Measurements from ENCODE around the gene C10orf67.

DNA sequence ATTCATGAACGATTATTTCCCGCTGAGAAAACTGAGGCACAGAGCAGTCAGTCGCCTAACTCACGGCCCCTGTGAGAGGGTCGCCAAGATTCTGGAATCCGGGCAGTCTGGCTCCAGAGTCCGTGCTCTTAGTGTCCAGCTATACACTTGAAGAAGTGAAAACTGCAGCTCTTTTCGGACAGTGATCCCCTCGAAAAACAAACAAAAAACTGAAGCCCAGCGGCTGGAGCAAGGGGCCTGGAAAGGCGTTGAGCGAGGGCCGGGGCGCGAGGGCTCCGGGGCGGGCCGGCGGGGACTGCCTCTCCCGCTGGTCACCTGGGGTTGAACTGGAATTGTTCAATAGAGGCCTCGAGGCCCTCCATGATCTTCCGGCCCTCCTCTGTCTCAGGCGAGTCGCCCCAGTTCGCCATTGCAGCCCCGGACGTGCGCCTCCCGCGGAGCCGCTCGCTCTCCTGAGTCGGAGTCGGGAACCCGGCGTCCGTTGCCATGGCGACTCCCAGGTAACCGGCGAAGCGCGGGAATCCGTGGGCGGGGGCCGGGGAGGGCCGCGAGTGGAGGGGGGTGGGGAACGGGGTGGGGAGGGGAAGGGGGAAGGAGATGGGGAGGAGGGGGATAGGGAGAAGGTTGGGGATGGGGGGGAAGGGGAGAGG, 881 bp downstream of the C10orf67 start:
- TF ChIP-seq EZH2 (IDR thresholded peaks at IDR 0.05; ENCODE audit: borderline replicate concordance, low read depth, low read length, severe bottlenecking) = no peak
- TF ChIP-seq, protein P1, sequence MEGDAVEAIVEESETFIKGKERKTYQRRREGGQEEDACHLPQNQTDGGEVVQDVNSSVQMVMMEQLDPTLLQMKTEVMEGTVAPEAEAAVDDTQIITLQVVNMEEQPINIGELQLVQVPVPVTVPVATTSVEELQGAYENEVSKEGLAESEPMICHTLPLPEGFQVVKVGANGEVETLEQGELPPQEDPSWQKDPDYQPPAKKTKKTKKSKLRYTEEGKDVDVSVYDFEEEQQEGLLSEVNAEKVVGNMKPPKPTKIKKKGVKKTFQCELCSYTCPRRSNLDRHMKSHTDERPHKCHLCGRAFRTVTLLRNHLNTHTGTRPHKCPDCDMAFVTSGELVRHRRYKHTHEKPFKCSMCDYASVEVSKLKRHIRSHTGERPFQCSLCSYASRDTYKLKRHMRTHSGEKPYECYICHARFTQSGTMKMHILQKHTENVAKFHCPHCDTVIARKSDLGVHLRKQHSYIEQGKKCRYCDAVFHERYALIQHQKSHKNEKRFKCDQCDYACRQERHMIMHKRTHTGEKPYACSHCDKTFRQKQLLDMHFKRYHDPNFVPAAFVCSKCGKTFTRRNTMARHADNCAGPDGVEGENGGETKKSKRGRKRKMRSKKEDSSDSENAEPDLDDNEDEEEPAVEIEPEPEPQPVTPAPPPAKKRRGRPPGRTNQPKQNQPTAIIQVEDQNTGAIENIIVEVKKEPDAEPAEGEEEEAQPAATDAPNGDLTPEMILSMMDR (IDR thresholded peaks at IDR 0.05; ENCODE audit: borderline replicate concordance, extremely low read depth, low read length, poor library complexity, severe bottlenecking) = no peak
